Upper lobe of left lung (tissue), 6 donors: Measurements from ENCODE around the gene VSIG1. TPM values are rescaled to one million over a fixed set of nuclear protein-coding genes. Genes with fewer than 3 reads are reported as not detected.

Experiments used
- ATAC-seq, 2 donors: fragments of 200-7000 bp; cut with Tn5 transposase; one replicate each; pipeline ENCODE4 v1.9.1; 2022; ENCODE audit warnings: mild to moderate bottlenecking in 2 of 2, moderate library complexity in 2 of 2; ENCODE audit not compliant: low FRiP score in 2 of 2
- DNase-seq, 2 donors: peaks; one replicate each; pipeline ENCODE4 v3.0.0-alpha.2; 2019 to 2020
- H3K27ac ChIP-seq, 4 donors: fragments of 200-600 bp; sonication (generic); one replicate each; pipeline ENCODE4 v1.5.1; 2016 to 2019
- H3K27me3 ChIP-seq, 4 donors: fragments of 200-600 bp; sonication (generic); one replicate each; pipeline ENCODE4 v1.5.1; 2017 to 2019
- H3K36me3 ChIP-seq, 4 donors: fragments of 200-600 bp; sonication (generic); one replicate each; pipeline ENCODE4 v1.5.1; 2016 to 2019
- H3K4me1 ChIP-seq, 4 donors: fragments of 200-600 bp; sonication (generic); one replicate each; pipeline ENCODE4 v1.5.1; 2018 to 2019
- H3K4me3 ChIP-seq, 4 donors: fragments of 200-600 bp; sonication (generic); one replicate each; pipeline ENCODE4 v1.5.1; 2017 to 2019; ENCODE audit warnings: mild to moderate bottlenecking in 2 of 4, moderate library complexity in 1 of 4
- H3K9me3 ChIP-seq, 4 donors: fragments of 200-600 bp; sonication (generic); one replicate each; pipeline ENCODE4 v1.5.1; 2018 to 2019
- CTCF ChIP-seq, 6 experiments: fragments of 450-650 bp in 4 of 6; fragments of 200-600 bp in 2 of 6; sonication (generic) in 2 of 6; IDR thresholded peaks; one replicate each; pipeline ENCODE4 v1.5.1; 2016 to 2019; ENCODE audit warnings: antibody characterized with exemption in 6 of 6
- EP300 ChIP-seq, 4 donors: sonication (generic); formaldehyde crosslinking; IDR thresholded peaks; one replicate each; pipeline ENCODE4 v1.5.1; 2017; ENCODE audit warnings: antibody characterized with exemption in 4 of 4, control low read depth in 2 of 4
- POLR2A ChIP-seq, 4 donors: fragments of 450-650 bp; IDR thresholded peaks; one replicate each; pipeline ENCODE4 v1.5.1; 2016 to 2017; ENCODE audit warnings: antibody characterized with exemption in 4 of 4, mild to moderate bottlenecking in 2 of 4
- POLR2AphosphoS5 ChIP-seq, 2 donors: sonication (generic); formaldehyde crosslinking; IDR thresholded peaks; one replicate each; pipeline ENCODE4 v1.5.1; 2017; ENCODE audit warnings: antibody characterized with exemption in 2 of 2
- WGBS, 2 donors: methylation state at CpG; one replicate each; pipeline ENCODE4 v1.1.5; 2017 to 2018; 5-methylcytosine and 5-hydroxymethylcytosine counted together
- total RNA-seq, 6 donors: library from RNA; depleted of rRNA in 4 of 6; stranded (reverse); fragments of >200 nt in 4 of 6; gene quantifications; one replicate each; pipeline versions ENCODE4 v1.1.0 to v1.2.1, GENCODE V29; 2016 to 2021
- donor health status: DM: no; HTN: no; CAD: no; lungs with moderate emphysema.
- donor health status: DM: no; HTN: yes; CAD: no; lungs with severe emphysema.

VSIG1 gene
- total RNA-seq, 6 donors from 2014 or later: 0.54 to 0.86 (median 0.61) TPM; not detected in 3

GRCh38 chrX:108088511-108088910, 43.6 kb downstream of the VSIG1 start:
- peaks cover 0 to 29% (median 4%) of the 10 kb centered on the region in 4 donors for H3K36me3 ChIP-seq
- no peak for ATAC-seq
- no peaks in the 10 kb centered on the region for H3K9me3 ChIP-seq
- H3K4me3 ChIP-seq: no peak overlapping the region
- H3K27ac ChIP-seq: no peak overlapping the region
- no peak for TF ChIP-seq EP300 (IDR thresholded peaks at IDR 0.05)
- TF ChIP-seq POLR2AphosphoS5 (IDR thresholded peaks at IDR 0.05): no peak
- no peak for TF ChIP-seq POLR2A (IDR thresholded peaks at IDR 0.05)
- TF ChIP-seq CTCF (IDR thresholded peaks at IDR 0.05): no peak
- H3K27me3 ChIP-seq: no peaks in the 10 kb centered on the region
- no peak for DNase-seq
- H3K4me1 ChIP-seq: peaks cover 0 to 9% (median 0%) of the 10 kb centered on the region in 4 donors
- 45 to 73% methylated on average over 1 of the region's 1 CpG for WGBS, 2 donors

GRCh38 chrX:108090491-108091263, 45.8 kb downstream of the VSIG1 start:
- no peak for DNase-seq
- Histone ChIP-seq H3K36me3 (peaks cover 0 to 16% (median 0%) of the 10 kb centered on the region in 4 donors), H3K4me1 (peaks cover 0 to 9% (median 0%) of the 10 kb centered on the region in 4 donors), H3K4me3 (peak overlapping the region; percentile 47 to 72 (median 56)), H3K27me3 (no peaks in the 10 kb centered on the region), H3K27ac (peak overlapping the region; percentile 81 to 87 (median 84)), H3K9me3 (no peaks in the 10 kb centered on the region)
- no peak for ATAC-seq
- WGBS, 2 donors: 2 to 31% methylated on average over 12 to 20 of the region's 20 CpGs
- TF ChIP-seq POLR2A (IDR thresholded peaks at IDR 0.05) (no peak), CTCF (IDR thresholded peaks at IDR 0.05) (no peak), EP300 (IDR thresholded peaks at IDR 0.05) (no peak), POLR2AphosphoS5 (IDR thresholded peaks at IDR 0.05) (no peak)

GRCh38 chrX:108091264-108091877, 46.5 kb downstream of the VSIG1 start, which contains the start of the genes ATG4A and PSMD10:
Gene ATG4A, plus strand, starts transcription at chrX:108091778. Its CDS starts 49 bp downstream, at chrX:108091827.
Gene PSMD10, minus strand, starts transcription at chrX:108091542. Its CDS starts 22 bp downstream, at chrX:108091520.
- no peaks in the 10 kb centered on the region for H3K9me3 ChIP-seq
- H3K4me3 ChIP-seq: peak within 1 kb of the TSS; percentile 47 to 72 (median 56)
- WGBS, 2 donors: 0 to 42% methylated on average over 5 to 47 of the region's 47 CpGs
- H3K27ac ChIP-seq: peak within 1 kb of the TSS; percentile 81 to 87 (median 84)
- peak; percentile 93 to 95 for DNase-seq
- no peaks in the 10 kb centered on the region for H3K27me3 ChIP-seq
- peaks cover 0 to 9% (median 0%) of the 10 kb centered on the region in 4 donors for H3K4me1 ChIP-seq
- TF ChIP-seq CTCF (IDR thresholded peaks at IDR 0.05): peak in 4 of 6 experiments; percentile 7 to 35 (median 22)
- peak in 2 of 4 donors; percentile 56 to 79 for TF ChIP-seq POLR2A (IDR thresholded peaks at IDR 0.05)
- TF ChIP-seq POLR2AphosphoS5 (IDR thresholded peaks at IDR 0.05): peak; percentile 38 to 70
- TF ChIP-seq EP300 (IDR thresholded peaks at IDR 0.05): no peak
- peak; percentile 99 for ATAC-seq
- H3K36me3 ChIP-seq: peaks cover 0 to 15% (median 0%) of the 10 kb centered on the region in 4 donors

- Histone ChIP-seq H3K36me3 (peaks cover 0 to 10% (median 0%) of the 10 kb centered on the region in 4 donors), H3K27me3 (no peaks in the 10 kb centered on the region), H3K4me3 (peak overlapping the region; percentile 20 to 72 (median 54)), H3K27ac (peak overlapping the region; percentile 81 to 87 (median 84)), H3K9me3 (no peaks in the 10 kb centered on the region), H3K4me1 (peaks cover 0 to 9% (median 0%) of the 10 kb centered on the region in 4 donors)
- no peak for TF ChIP-seq POLR2A (IDR thresholded peaks at IDR 0.05)
- TF ChIP-seq POLR2AphosphoS5 (IDR thresholded peaks at IDR 0.05): no peak
- TF ChIP-seq CTCF (IDR thresholded peaks at IDR 0.05): no peak
- no peak for TF ChIP-seq EP300 (IDR thresholded peaks at IDR 0.05)
- ATAC-seq: peak; percentile 39 to 75
- WGBS, 2 donors: 37% methylated on average over 15 of the region's 15 CpGs; no CpG with 5 or more reads in 1 of the 2 donors
- DNase-seq: no peak
Measured at GRCh38 chrX:108091878-108092291, 47.0 kb downstream of the VSIG1 start.
